GM18951 (cell line): ENCODE results near the gene SERTAD2.

Source experiments
- POLR2A ChIP-seq: IDR thresholded peaks from 4 replicates; pipeline ENCODE4 v1.6.1; 2011; ENCODE audit warnings: mild to moderate bottlenecking; ENCODE audit not compliant: insufficient read length, insufficient read depth; ENCODE audit errors: extremely low read depth
- in situ Hi-C: fragments of 300-500 bp; cut with MboI; formaldehyde crosslinking; loops from one replicate; pipeline ENCODE4 v1.12.0; 2022; ENCODE audit warnings: low sequenced_read_pairs, mixed read lengths, inconsistent platforms; ENCODE audit not compliant: unreplicated experiment

SERTAD2 gene

DNA sequence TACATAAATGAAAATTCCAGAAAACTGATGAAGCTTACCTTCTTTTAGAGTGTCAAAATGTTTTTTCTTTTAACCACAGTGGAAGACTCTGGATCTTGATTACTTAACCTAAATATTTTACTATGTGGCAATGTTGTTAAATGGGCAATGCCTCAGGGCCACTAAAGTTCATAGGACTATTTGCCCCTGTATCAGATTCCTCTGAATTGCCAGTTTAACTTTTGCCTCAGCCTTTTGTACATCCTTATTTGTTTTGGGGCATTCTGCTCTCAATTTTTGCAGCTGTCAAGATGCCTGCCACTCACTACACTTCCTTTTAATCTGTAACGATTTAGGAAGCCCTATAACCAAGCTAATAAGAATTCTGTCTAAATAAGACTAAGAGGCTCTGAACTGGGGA, 31.7 kb upstream of the SERTAD2 start:
- in situ Hi-C loops, result no loop called here
- no peak for TF ChIP-seq POLR2A

GRCh38 chr2:64683771-64684510, 30.2 kb upstream of the SERTAD2 start:
- TF ChIP-seq POLR2A, result no peak
- in situ Hi-C loops, result no loop called here

- in situ Hi-C loops, result no loop called here
- no peak for TF ChIP-seq POLR2A
Measured at GRCh38 chr2:64681479-64681967, 27.8 kb upstream of the SERTAD2 start.

- no peak for TF ChIP-seq POLR2A
- in situ Hi-C loops, result no loop called here
Measured at GRCh38 chr2:64679673-64680425, 26.1 kb upstream of the SERTAD2 start.

GRCh38 chr2:64678771-64679590, 25.3 kb upstream of the SERTAD2 start:
- no peak for TF ChIP-seq POLR2A
- in situ Hi-C loops, result no loop called here

DNA sequence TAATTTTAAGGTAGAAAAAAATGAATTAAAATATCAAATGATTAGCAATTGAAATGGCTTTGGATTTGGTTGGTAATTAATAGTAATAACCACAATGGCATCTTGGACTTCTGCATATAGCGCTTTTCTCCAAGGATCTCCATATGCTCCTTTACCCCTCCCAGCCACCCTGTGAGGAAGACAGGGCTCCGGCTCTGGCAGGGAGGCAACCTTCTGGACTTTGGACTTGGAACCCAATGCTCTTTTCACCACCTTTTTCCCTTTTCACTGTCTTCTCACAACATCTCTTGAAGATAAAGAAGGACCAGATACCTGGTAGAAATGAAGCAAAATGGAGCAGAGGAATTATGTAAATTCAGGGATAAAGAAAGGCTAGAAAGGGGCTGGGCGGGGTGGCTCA, 23.8 kb upstream of the SERTAD2 start:
- no peak for TF ChIP-seq POLR2A
- in situ Hi-C loops, result no loop called here

DNA sequence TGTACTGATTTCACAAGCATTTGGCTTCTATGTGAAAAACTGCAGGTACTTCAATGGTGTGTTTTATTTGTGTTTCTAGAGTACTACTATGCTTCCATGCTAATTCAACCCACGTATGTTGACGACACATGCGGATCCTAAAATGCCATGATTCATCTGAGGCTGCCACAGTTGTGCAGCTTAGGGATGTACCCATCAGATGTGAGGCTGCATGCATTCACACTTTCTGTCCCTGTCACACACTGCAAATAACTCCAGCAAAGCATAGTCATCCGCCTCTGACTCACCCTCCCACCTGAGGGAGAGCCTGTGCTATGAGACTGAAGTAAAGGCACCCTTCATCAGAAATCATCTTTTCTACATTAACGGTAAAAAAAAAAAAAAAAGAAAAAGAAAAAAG, 22.1 kb upstream of the SERTAD2 start:
- in situ Hi-C loops, result no loop called here
- no peak for TF ChIP-seq POLR2A

DNA sequence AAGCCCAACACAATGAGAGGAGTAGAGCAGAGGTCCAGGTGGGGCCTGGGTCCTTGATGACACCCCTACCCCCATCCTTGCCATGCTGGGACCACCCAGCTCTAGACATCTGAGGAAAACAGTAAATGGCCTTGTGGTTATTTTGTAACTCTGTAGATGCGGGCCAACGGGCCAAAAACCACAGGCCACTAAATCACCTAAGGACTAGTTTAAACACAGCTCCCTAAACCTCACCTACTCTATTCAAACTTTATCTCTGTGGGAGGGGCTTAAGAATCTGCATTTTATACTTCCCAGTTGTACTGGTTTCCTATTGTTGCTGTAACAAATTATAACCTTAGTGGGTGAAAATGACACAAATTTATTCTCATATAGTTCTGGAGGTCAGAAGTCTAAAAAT, 19.0 kb upstream of the SERTAD2 start:
- TF ChIP-seq POLR2A, result no peak
- in situ Hi-C loops, result no loop called here

DNA sequence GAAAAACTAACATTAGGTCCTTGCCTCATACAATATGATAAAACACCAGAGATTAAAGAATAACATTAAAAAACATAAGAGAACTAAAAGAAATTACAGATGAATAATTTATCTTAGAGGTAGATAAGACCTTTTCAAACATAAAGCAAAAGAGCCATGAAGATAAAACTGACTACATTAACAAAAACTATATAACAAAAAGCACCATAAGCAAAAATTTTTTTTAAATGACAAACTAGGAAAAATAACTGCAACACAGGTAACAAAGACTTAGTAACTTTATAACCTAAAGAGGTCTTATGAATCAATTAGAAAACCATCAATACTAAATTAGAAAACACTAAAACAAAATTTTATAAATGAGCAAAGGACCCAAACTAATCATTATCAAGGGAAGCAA, 16.3 kb upstream of the SERTAD2 start:
- in situ Hi-C loops, result no loop called here
- TF ChIP-seq POLR2A, result no peak

DNA sequence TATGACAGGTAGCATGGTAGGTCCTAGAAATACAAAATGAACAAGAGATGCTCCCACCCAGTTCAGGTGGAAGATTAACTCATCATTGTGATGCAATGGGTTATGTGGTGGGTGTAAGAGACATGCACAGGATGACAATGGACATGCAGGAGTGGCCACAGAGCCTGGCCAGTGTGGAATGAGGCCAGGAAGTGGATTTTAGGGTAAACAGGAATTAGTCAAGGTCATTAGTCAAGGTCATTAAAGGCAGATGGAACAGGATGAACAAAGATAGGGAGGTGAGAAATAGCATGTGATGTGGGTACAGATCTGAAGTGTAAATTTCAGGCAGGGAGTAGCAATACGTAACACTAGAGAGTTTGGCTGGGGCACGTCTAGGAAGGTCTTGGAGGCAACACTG, 15.6 kb upstream of the SERTAD2 start:
- in situ Hi-C loops, result no loop called here
- TF ChIP-seq POLR2A, result no peak

DNA sequence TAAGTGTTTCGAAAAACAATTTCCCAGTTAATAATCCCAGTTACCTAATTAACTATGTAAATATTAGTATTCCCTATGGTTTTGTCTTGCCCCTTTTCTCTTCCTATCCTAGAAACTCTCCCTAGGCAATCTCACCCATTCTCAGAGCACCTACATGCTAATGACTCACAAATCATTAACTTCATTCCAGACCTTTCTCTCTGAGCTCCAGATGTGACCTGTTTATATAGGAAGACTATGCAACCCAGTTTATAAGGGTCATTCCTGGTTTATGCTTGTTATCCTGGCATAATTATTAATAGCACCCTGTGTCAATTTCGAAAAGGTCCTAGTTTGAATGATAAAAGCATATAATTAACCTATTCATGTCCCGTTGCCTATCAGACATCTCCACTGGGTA, 14.8 kb upstream of the SERTAD2 start:
- in situ Hi-C loops, result no loop called here
- no peak for TF ChIP-seq POLR2A

- in situ Hi-C loops, result no loop called here
- no peak for TF ChIP-seq POLR2A
Measured at GRCh38 chr2:64667535-64667934, 13.8 kb upstream of the SERTAD2 start.

GRCh38 chr2:64666810-64667438, 13.2 kb upstream of the SERTAD2 start:
- in situ Hi-C loops, result no loop called here
- no peak for TF ChIP-seq POLR2A
